ENCODE data around the gene ZNF500.

The ZNF500 gene

GRCh38 chr16:4766875-4767628 lies at the start of gene ZNF500 (continued):
- no peak for TF ChIP-seq ZNF121 (tag by site-specific recombination; IDR thresholded peaks at IDR 0.05)
- no peak for TF ChIP-seq ZSCAN23 (tag by site-specific recombination; IDR thresholded peaks at IDR 0.05)
- TF ChIP-seq ZFP3 (tag by site-specific recombination; IDR thresholded peaks at IDR 0.05; ENCODE audit: low read depth), result no peak
- no peak for TF ChIP-seq ZBTB1 (tag by site-specific recombination; IDR thresholded peaks at IDR 0.05)
- TF ChIP-seq ZNF138 (tag by site-specific recombination; IDR thresholded peaks at IDR 0.05; ENCODE audit: borderline replicate concordance), result no peak
- no peak for TF ChIP-seq ZNF274 (IDR thresholded peaks at IDR 0.05; ENCODE audit: low read length)
- TF ChIP-seq ZNF274 (tag by site-specific recombination; IDR thresholded peaks at IDR 0.05; ENCODE audit: borderline replicate concordance), result no peak
- no peak for TF ChIP-seq ZNF747 (tag by site-specific recombination; IDR thresholded peaks at IDR 0.05)
- TF ChIP-seq ZNF514 (tag by site-specific recombination; IDR thresholded peaks at IDR 0.05), result no peak
- no peak for TF ChIP-seq FEZF1 (tag by site-specific recombination; IDR thresholded peaks at IDR 0.05)
- TF ChIP-seq ZNF324 (tag by site-specific recombination; IDR thresholded peaks at IDR 0.05), result no peak; the same call in 1 of the 2 replicates
- no peak for TF ChIP-seq ZSCAN18 (tag by site-specific recombination; IDR thresholded peaks at IDR 0.05)
- no peak for TF ChIP-seq ZNF214 (tag by site-specific recombination; IDR thresholded peaks at IDR 0.05; ENCODE audit: borderline replicate concordance)
- TF ChIP-seq ZNF292 (tag by site-specific recombination; IDR thresholded peaks at IDR 0.05; ENCODE audit: borderline replicate concordance, low read depth), result no peak
- TF ChIP-seq BCL11B (tag by site-specific recombination; IDR thresholded peaks at IDR 0.05; ENCODE audit: low read depth), result 0 out of 2 replicates have a peak, but pooled peaks have one; percentile 56
- TF ChIP-seq PRDM6 (tag by site-specific recombination; IDR thresholded peaks at IDR 0.05), result no peak
- TF ChIP-seq ZBTB6 (tag by site-specific recombination; IDR thresholded peaks at IDR 0.05), result no peak
- TF ChIP-seq, protein P1, sequence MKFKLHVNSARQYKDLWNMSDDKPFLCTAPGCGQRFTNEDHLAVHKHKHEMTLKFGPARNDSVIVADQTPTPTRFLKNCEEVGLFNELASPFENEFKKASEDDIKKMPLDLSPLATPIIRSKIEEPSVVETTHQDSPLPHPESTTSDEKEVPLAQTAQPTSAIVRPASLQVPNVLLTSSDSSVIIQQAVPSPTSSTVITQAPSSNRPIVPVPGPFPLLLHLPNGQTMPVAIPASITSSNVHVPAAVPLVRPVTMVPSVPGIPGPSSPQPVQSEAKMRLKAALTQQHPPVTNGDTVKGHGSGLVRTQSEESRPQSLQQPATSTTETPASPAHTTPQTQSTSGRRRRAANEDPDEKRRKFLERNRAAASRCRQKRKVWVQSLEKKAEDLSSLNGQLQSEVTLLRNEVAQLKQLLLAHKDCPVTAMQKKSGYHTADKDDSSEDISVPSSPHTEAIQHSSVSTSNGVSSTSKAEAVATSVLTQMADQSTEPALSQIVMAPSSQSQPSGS (tag by site-specific recombination; IDR thresholded peaks at IDR 0.05; ENCODE audit: low read depth), result no peak
- TF ChIP-seq, protein P2, sequence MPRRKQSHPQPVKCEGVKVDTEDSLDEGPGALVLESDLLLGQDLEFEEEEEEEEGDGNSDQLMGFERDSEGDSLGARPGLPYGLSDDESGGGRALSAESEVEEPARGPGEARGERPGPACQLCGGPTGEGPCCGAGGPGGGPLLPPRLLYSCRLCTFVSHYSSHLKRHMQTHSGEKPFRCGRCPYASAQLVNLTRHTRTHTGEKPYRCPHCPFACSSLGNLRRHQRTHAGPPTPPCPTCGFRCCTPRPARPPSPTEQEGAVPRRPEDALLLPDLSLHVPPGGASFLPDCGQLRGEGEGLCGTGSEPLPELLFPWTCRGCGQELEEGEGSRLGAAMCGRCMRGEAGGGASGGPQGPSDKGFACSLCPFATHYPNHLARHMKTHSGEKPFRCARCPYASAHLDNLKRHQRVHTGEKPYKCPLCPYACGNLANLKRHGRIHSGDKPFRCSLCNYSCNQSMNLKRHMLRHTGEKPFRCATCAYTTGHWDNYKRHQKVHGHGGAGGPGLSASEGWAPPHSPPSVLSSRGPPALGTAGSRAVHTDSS (tag by site-specific recombination; IDR thresholded peaks at IDR 0.05), result no peak
- TF ChIP-seq ZBTB26 (tag by site-specific recombination; optimal IDR thresholded peaks at IDR 0.05), result peak; percentile 88
- TF ChIP-seq ZNF366 (tag by site-specific recombination; conservative IDR thresholded peaks at IDR 0.05), result no peak
- peak; percentile 43 for TF ChIP-seq ZBTB11 (tag by site-specific recombination; conservative IDR thresholded peaks at IDR 0.05; ENCODE audit: low read depth)
- peak; percentile 59 for TF ChIP-seq SP7 (tag by site-specific recombination; IDR thresholded peaks at IDR 0.05)
- no peak for TF ChIP-seq TRIM28 (IDR thresholded peaks at IDR 0.05; ENCODE audit: borderline replicate concordance, low read length)

Data from HEK293 (cell line).